ENCODE results near the gene SVIL. TPM values are rescaled to one million over a fixed set of nuclear protein-coding genes. Genes with fewer than 3 reads are reported as not detected.

Gene SVIL
- total and polyA plus RNA-seq, 2 donors (not counting 1 experiment from before 2014, with no cell fraction given) = 0.74 to 0.88 TPM

- no peaks in the 10 kb centered on the region for H3K4me1 Mint-ChIP-seq
- H3K27ac Mint-ChIP-seq = no peak overlapping the region
- peaks cover 4% of the 10 kb centered on the region for H3K27me3 Mint-ChIP-seq
- no peaks in the 10 kb centered on the region for H3K9me3 ChIP-seq (ENCODE audit: control extremely low read depth in 1 of 3, control insufficient read depth in 2 of 3, insufficient read depth in 1 of 3, low read length in 2 of 3)
- H3K36me3 ChIP-seq (replicated peaks in 1 of 2; ENCODE audit: control extremely low read depth in 1 of 2, control insufficient read depth in 1 of 2, extremely low read depth in 1 of 2, insufficient read depth in 2 of 2, low read length in 1 of 2) = no peaks in the 10 kb centered on the region
- WGBS (ENCODE audit: insufficient coverage) = 91% methylated on average over 3 of the region's 4 CpGs
- H3K4me3 Mint-ChIP-seq = no peak overlapping the region
- CTCF ChIA-PET = no interaction called here
- no peak for TF ChIP-seq EZH2 (IDR thresholded peaks at IDR 0.05; ENCODE audit: borderline replicate concordance, insufficient read depth, low read depth, low read length, poor library complexity, severe bottlenecking)
- TF ChIP-seq, protein P1, sequence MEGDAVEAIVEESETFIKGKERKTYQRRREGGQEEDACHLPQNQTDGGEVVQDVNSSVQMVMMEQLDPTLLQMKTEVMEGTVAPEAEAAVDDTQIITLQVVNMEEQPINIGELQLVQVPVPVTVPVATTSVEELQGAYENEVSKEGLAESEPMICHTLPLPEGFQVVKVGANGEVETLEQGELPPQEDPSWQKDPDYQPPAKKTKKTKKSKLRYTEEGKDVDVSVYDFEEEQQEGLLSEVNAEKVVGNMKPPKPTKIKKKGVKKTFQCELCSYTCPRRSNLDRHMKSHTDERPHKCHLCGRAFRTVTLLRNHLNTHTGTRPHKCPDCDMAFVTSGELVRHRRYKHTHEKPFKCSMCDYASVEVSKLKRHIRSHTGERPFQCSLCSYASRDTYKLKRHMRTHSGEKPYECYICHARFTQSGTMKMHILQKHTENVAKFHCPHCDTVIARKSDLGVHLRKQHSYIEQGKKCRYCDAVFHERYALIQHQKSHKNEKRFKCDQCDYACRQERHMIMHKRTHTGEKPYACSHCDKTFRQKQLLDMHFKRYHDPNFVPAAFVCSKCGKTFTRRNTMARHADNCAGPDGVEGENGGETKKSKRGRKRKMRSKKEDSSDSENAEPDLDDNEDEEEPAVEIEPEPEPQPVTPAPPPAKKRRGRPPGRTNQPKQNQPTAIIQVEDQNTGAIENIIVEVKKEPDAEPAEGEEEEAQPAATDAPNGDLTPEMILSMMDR (IDR thresholded peaks at IDR 0.05) = no peak
- no peak for DNase-seq
- H3K79me2 ChIP-seq (ENCODE audit: control insufficient read depth, insufficient read depth, low read length) = no peaks in the 10 kb centered on the region
- H3K9ac ChIP-seq (ENCODE audit: low read length) = no peak overlapping the region
- intact Hi-C loops (cut with micrococcal nuclease) = no loop called here
- no peak for ATAC-seq (ENCODE audit: low read depth)
- no peak overlapping the region for H2AFZ ChIP-seq (ENCODE audit: insufficient read depth, low read depth, low read length, poor library complexity, severe bottlenecking)
- H3K9me3 Mint-ChIP-seq (ENCODE audit: insufficient read depth) = no peaks in the 10 kb centered on the region
- POLR2A ChIA-PET = no interaction called here
- peaks cover 0 to 3% of the 10 kb centered on the region in 2 donors for H3K4me1 ChIP-seq (ENCODE audit: control insufficient read depth in 2 of 2, insufficient read depth in 2 of 2, low read length in 2 of 2)
- no peak overlapping the region for H3K4me3 ChIP-seq (ENCODE audit: control extremely low read depth in 1 of 5, extremely low read depth in 1 of 5, insufficient read depth in 1 of 5, low read depth in 2 of 5, low read length in 4 of 5)
- H4K20me1 ChIP-seq (ENCODE audit: control insufficient read depth, insufficient read depth, low read length, poor library complexity, severe bottlenecking) = no peaks in the 10 kb centered on the region
- no peak overlapping the region for H3K27ac ChIP-seq (ENCODE audit: low read length in 2 of 2)
- no peaks in the 10 kb centered on the region for H3K27me3 ChIP-seq (replicated peaks in 1 of 4; ENCODE audit: control extremely low read depth in 1 of 4, control insufficient read depth in 3 of 4, insufficient read depth in 4 of 4, low read length in 3 of 4)
- H3K4me2 ChIP-seq (replicated peaks; ENCODE audit: low read depth, low read length, poor library complexity, severe bottlenecking) = no peak overlapping the region
Measured at GRCh38 chr10:29542723-29543122, 92.0 kb downstream of the SVIL start.

DNA sequence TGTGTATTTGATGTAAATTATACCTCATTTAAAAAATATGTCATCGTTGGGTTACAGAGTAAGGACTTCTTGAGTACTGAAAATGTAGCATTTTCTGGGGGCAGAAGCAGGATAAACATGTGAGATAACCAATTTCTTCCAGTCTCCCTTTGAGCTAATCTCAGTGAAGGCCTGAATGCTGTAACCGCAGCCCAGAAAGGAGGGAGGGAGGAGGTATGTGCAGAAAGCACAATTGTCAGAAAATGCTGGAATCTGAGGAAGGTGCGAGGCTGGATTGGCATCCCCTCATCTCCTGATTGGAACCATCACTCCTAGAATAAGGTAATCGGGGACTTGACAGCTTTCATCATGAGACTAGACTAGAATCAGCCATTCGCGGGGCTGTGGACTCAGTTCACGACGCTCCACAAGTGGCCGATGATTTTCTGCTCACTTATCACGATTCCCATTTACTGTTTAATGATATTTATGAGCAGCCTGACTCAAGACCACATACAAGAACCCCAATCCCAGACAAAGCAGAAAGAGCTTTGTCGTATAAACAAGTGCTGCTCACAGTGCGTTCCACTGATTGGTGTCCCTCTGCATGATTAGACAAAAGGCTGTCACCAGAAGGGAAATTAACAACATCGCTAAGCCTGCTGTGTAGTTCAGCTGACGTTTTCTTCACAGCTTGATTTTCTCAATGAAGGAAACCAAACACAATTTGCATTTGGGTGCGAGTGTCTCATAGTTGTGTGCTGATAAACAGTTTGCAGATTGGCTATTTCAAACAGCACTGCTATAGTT, 93.2 kb downstream of the SVIL start:
- Histone ChIP-seq H3K36me3 (replicated peaks in 1 of 2; ENCODE audit: control extremely low read depth in 1 of 2, control insufficient read depth in 1 of 2, extremely low read depth in 1 of 2, insufficient read depth in 2 of 2, low read length in 1 of 2) (no peaks in the 10 kb centered on the region), H3K27ac (ENCODE audit: low read length in 2 of 2) (no peak overlapping the region), H3K4me1 (ENCODE audit: control insufficient read depth in 2 of 2, insufficient read depth in 2 of 2, low read length in 2 of 2) (peaks cover 0 to 3% of the 10 kb centered on the region in 2 donors), H2AFZ (ENCODE audit: insufficient read depth, low read depth, low read length, poor library complexity, severe bottlenecking) (no peak overlapping the region), H4K20me1 (ENCODE audit: control insufficient read depth, insufficient read depth, low read length, poor library complexity, severe bottlenecking) (no peaks in the 10 kb centered on the region), H3K9me3 (ENCODE audit: control extremely low read depth in 1 of 3, control insufficient read depth in 2 of 3, insufficient read depth in 1 of 3, low read length in 2 of 3) (no peaks in the 10 kb centered on the region), H3K9ac (ENCODE audit: low read length) (no peak overlapping the region), H3K79me2 (ENCODE audit: control insufficient read depth, insufficient read depth, low read length) (no peaks in the 10 kb centered on the region), H3K27me3 (replicated peaks in 1 of 4; ENCODE audit: control extremely low read depth in 1 of 4, control insufficient read depth in 3 of 4, insufficient read depth in 4 of 4, low read length in 3 of 4) (no peaks in the 10 kb centered on the region), H3K4me3 (ENCODE audit: control extremely low read depth in 1 of 5, extremely low read depth in 1 of 5, insufficient read depth in 1 of 5, low read depth in 2 of 5, low read length in 4 of 5) (no peak overlapping the region), H3K4me2 (replicated peaks; ENCODE audit: low read depth, low read length, poor library complexity, severe bottlenecking) (no peak overlapping the region)
- intact Hi-C loops (cut with micrococcal nuclease) = no loop called here
- ATAC-seq (ENCODE audit: low read depth) (no peak), DNase-seq (no peak)
- no peak overlapping the region for H3K27ac Mint-ChIP-seq
- H3K9me3 Mint-ChIP-seq (ENCODE audit: insufficient read depth) = no peaks in the 10 kb centered on the region
- TF ChIP-seq EZH2 (IDR thresholded peaks at IDR 0.05; ENCODE audit: borderline replicate concordance, insufficient read depth, low read depth, low read length, poor library complexity, severe bottlenecking) = no peak
- TF ChIP-seq, protein P1 (IDR thresholded peaks at IDR 0.05) = no peak
- H3K4me1 Mint-ChIP-seq = no peaks in the 10 kb centered on the region
- POLR2A ChIA-PET = no interaction called here
- CTCF ChIA-PET = no interaction called here
- H3K4me3 Mint-ChIP-seq = no peak overlapping the region
- H3K27me3 Mint-ChIP-seq = peaks cover 4% of the 10 kb centered on the region
- WGBS (ENCODE audit: insufficient coverage) = 89% methylated on average over 4 of the region's 15 CpGs
